ENCODE results near the gene LY6G6C. TPM values are rescaled to one million over a fixed set of nuclear protein-coding genes. Genes with fewer than 3 reads are reported as not detected.

The LY6G6C gene
- total and polyA plus RNA-seq, 2 of the 13 experiments (the other 11 are each of a cell fraction or from before 2014, with no cell fraction given): 0.15 TPM; not detected in 1

- TF ChIP-seq, protein P1, sequence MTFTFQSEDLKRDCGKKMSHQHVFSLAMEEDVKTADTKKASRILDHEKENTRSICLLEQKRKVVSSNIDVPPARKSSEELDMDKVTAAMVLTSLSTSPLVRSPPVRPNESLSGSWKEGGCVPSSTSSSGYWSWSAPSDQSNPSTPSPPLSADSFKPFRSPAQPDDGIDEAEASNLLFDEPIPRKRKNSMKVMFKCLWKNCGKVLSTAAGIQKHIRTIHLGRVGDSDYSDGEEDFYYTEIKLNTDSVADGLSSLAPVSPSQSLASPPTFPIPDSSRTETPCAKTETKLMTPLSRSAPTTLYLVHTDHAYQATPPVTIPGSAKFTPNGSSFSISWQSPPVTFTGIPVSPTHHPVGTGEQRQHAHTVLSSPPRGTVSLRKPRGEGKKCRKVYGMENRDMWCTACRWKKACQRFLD (CRISPR knock-in tag; IDR thresholded peaks at IDR 0.05; ENCODE audit: borderline replicate concordance): peak; percentile 97
- TF ChIP-seq, protein P2, sequence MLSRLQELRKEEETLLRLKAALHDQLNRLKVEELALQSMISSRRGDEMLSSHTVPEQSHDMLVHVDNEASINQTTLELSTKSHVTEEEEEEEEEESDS (CRISPR knock-in tag; IDR thresholded peaks at IDR 0.05; ENCODE audit: borderline replicate concordance): peak; percentile 97
- TF ChIP-seq NPAS2 (CRISPR knock-in tag; IDR thresholded peaks at IDR 0.05; ENCODE audit: borderline replicate concordance) (no peak), ZNF766 (CRISPR knock-in tag; IDR thresholded peaks at IDR 0.05; ENCODE audit: borderline replicate concordance) (peak; percentile 93; the same call in 1 of the 2 replicates), GPBP1L1 (CRISPR knock-in tag; IDR thresholded peaks at IDR 0.05) (no peak), DR1 (CRISPR knock-in tag; IDR thresholded peaks at IDR 0.05) (peak; percentile 87), TEAD3 (CRISPR knock-in tag; optimal IDR thresholded peaks at IDR 0.05; ENCODE audit: borderline replicate concordance) (peak; percentile 72), SIX4 (CRISPR knock-in tag; IDR thresholded peaks at IDR 0.05) (peak; percentile 92), ZNF432 (CRISPR knock-in tag; IDR thresholded peaks at IDR 0.05; ENCODE audit: borderline replicate concordance) (no peak), DMTF1 (CRISPR knock-in tag; IDR thresholded peaks at IDR 0.05) (peak; percentile 95), MYNN (CRISPR knock-in tag; IDR thresholded peaks at IDR 0.05; ENCODE audit: low read depth) (peak; percentile 86; the same call in 1 of the 2 replicates)
- TF ChIP-seq, protein P3, sequence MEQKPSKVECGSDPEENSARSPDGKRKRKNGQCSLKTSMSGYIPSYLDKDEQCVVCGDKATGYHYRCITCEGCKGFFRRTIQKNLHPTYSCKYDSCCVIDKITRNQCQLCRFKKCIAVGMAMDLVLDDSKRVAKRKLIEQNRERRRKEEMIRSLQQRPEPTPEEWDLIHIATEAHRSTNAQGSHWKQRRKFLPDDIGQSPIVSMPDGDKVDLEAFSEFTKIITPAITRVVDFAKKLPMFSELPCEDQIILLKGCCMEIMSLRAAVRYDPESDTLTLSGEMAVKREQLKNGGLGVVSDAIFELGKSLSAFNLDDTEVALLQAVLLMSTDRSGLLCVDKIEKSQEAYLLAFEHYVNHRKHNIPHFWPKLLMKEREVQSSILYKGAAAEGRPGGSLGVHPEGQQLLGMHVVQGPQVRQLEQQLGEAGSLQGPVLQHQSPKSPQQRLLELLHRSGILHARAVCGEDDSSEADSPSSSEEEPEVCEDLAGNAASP (CRISPR knock-in tag; IDR thresholded peaks at IDR 0.05; ENCODE audit: borderline replicate concordance): no peak; the same call in 1 of the 2 replicates
- TF ChIP-seq, protein P4, sequence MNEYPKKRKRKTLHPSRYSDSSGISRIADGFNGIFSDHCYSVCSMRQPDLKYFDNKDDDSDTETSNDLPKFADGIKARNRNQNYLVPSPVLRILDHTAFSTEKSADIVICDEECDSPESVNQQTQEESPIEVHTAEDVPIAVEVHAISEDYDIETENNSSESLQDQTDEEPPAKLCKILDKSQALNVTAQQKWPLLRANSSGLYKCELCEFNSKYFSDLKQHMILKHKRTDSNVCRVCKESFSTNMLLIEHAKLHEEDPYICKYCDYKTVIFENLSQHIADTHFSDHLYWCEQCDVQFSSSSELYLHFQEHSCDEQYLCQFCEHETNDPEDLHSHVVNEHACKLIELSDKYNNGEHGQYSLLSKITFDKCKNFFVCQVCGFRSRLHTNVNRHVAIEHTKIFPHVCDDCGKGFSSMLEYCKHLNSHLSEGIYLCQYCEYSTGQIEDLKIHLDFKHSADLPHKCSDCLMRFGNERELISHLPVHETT (CRISPR knock-in tag; conservative IDR thresholded peaks at IDR 0.05): peak; percentile 87
- TF ChIP-seq, protein P5, sequence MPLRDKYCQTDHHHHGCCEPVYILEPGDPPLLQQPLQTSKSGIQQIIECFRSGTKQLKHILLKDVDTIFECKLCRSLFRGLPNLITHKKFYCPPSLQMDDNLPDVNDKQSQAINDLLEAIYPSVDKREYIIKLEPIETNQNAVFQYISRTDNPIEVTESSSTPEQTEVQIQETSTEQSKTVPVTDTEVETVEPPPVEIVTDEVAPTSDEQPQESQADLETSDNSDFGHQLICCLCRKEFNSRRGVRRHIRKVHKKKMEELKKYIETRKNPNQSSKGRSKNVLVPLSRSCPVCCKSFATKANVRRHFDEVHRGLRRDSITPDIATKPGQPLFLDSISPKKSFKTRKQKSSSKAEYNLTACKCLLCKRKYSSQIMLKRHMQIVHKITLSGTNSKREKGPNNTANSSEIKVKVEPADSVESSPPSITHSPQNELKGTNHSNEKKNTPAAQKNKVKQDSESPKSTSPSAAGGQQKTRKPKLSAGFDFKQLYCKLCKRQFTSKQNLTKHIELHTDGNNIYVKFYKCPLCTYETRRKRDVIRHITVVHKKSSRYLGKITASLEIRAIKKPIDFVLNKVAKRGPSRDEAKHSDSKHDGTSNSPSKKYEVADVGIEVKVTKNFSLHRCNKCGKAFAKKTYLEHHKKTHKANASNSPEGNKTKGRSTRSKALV (CRISPR knock-in tag; IDR thresholded peaks at IDR 0.05): peak; percentile 69
Observed at GRCh38 chr6:31739639-31740396, 18.3 kb upstream of the LY6G6C start, which contains the start of gene MSH5 (continued).

Data from HepG2 (cell line).